Peyer's patch (tissue), 4 donors: ENCODE results near the gene KIF3B. TPM values are rescaled to one million over a fixed set of nuclear protein-coding genes. Genes with fewer than 3 reads are reported as not detected.
"Not testable (repeated sequence)": the region's sequence is repeated elsewhere in the genome, so short reads cannot be mapped to it uniquely, and the experiment has no call there.

Experiments used
- DNase-seq, 3 donors: peaks; one replicate each; pipeline ENCODE4 v3.0.0-alpha.2; 2017 to 2019
- H3K27ac ChIP-seq, 4 donors: fragments of 200-600 bp; sonication (generic); one replicate each; pipeline ENCODE4 v1.5.1; 2016 to 2019
- H3K27me3 ChIP-seq, 2 donors: fragments of 200-600 bp; sonication (generic); one replicate each; pipeline ENCODE4 v1.5.1; 2019
- H3K36me3 ChIP-seq, 3 donors: fragments of 200-600 bp; sonication (generic); one replicate each; pipeline ENCODE4 v1.5.1; 2016 to 2019
- H3K4me1 ChIP-seq, 4 donors: fragments of 200-600 bp; sonication (generic); one replicate each; pipeline ENCODE4 v1.5.1; 2016 to 2019
- H3K4me3 ChIP-seq, 4 donors: fragments of 200-600 bp; sonication (generic); 1 replicate in 3 of 4; 2 replicates in 1 of 4; pipeline ENCODE4 v1.5.1; 2016 to 2019; ENCODE audit warnings: mild to moderate bottlenecking in 1 of 4
- H3K9me3 ChIP-seq, 4 donors: fragments of 200-600 bp; sonication (generic); one replicate each; pipeline ENCODE4 v1.5.1; 2016 to 2019; ENCODE audit warnings: mild to moderate bottlenecking in 1 of 4
- POLR2A ChIP-seq, 2 donors: fragments of 450-650 bp; IDR thresholded peaks; one replicate each; pipeline ENCODE4 v1.5.1; 2017; ENCODE audit warnings: antibody characterized with exemption in 2 of 2, mild to moderate bottlenecking in 2 of 2, moderate library complexity in 2 of 2
- total RNA-seq, 4 donors: library from RNA; depleted of rRNA; stranded (reverse); fragments of >200 nt; gene quantifications; one replicate each; pipeline ENCODE4 v1.1.0, GENCODE V29; 2016
- TF ChIP-seq, protein P1 (sequence below), 6 experiments: fragments of 450-650 bp in 4 of 6; fragments of 200-600 bp in 2 of 6; sonication (generic) in 1 of 6; IDR thresholded peaks; one replicate each; pipeline ENCODE4 v1.5.1; 2017 to 2019; ENCODE audit warnings: antibody characterized with exemption in 6 of 6, mild to moderate bottlenecking in 3 of 6, moderate library complexity in 1 of 6

Gene KIF3B
- total RNA-seq, 4 donors from 2014 or later: 42.1 to 77.6 (median 57.7) TPM

DNA sequence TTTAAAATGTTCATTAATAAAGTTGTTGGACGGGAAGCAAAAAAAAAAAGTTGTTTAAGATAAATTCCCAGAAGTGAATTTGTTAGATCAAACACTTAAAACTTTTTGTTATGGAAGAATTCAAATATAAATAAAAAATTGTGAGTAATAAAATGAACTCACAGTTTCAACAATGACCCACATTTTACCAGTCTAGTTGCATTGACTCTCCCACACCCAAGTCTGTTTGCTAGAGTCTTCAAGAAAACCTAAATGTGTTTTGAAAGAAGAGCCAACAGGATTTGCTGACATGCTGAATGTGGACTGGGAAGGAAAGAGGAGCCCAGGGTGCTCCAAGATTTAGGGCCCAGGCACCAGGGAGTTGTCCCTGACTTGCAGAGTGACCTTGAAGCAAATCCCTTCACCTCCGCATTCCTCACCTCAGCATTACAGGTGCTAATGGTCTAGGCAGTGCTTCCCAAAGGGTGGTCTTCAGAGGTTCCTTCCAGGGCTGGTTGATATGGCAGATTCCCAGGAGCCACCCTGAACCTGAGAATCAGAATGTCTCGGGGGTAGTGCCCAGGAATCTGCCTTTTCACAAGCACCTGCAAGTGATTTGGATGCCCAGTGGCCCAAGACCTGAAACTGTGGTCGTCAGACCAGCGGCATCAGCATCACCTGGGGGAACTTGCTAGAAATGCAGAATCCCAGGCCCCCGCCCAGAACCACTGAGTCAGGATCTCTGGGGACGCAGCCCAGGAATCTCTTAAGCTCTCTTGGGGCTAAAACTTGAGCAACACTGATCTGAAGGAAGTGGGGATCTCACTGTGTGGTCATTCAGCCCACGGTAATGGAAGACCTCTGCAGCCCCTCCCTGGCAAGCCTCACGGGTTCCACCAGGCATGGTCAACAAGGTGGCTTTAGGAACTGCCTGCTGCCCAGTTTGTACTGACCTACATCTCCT, 38.7 kb upstream of the KIF3B start:
- no peak overlapping the region for H3K27ac ChIP-seq
- no peak for DNase-seq
- no peak overlapping the region for H3K4me3 ChIP-seq
- TF ChIP-seq, protein P1, sequence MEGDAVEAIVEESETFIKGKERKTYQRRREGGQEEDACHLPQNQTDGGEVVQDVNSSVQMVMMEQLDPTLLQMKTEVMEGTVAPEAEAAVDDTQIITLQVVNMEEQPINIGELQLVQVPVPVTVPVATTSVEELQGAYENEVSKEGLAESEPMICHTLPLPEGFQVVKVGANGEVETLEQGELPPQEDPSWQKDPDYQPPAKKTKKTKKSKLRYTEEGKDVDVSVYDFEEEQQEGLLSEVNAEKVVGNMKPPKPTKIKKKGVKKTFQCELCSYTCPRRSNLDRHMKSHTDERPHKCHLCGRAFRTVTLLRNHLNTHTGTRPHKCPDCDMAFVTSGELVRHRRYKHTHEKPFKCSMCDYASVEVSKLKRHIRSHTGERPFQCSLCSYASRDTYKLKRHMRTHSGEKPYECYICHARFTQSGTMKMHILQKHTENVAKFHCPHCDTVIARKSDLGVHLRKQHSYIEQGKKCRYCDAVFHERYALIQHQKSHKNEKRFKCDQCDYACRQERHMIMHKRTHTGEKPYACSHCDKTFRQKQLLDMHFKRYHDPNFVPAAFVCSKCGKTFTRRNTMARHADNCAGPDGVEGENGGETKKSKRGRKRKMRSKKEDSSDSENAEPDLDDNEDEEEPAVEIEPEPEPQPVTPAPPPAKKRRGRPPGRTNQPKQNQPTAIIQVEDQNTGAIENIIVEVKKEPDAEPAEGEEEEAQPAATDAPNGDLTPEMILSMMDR (IDR thresholded peaks at IDR 0.05): no peak
- no peak for TF ChIP-seq POLR2A (IDR thresholded peaks at IDR 0.05)
- H3K4me1 ChIP-seq: peaks cover 0 to 25% (median 4%) of the 10 kb centered on the region in 4 donors
- no peaks in the 10 kb centered on the region for H3K9me3 ChIP-seq
- H3K36me3 ChIP-seq: peaks cover 0 to 18% (median 0%) of the 10 kb centered on the region in 3 donors
- H3K27me3 ChIP-seq: no peaks in the 10 kb centered on the region

DNA sequence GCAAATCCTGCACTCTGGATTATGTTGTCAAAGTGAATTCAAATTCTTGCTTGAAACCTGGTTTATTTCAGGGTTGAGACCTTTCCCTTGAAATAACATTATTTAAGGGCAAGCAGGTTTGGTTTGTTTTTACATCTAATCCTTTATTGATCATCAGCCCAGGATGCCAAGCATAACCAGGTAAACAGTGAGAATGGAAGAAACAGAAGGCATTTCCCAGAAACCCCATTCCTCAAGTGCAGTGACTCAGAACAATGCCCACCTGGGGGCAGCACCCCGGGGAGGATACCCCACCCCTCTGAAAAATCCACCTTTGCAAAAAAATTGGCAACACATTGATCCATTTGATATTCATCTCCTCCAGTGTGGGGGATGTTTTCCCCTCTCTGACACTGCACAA, 37.2 kb upstream of the KIF3B start:
- peaks cover 0 to 4% (median 0%) of the 10 kb centered on the region in 3 donors for H3K36me3 ChIP-seq
- TF ChIP-seq POLR2A (IDR thresholded peaks at IDR 0.05): no peak
- TF ChIP-seq, protein P1 (IDR thresholded peaks at IDR 0.05): no peak
- no peak overlapping the region for H3K4me3 ChIP-seq
- H3K27ac ChIP-seq: no peak overlapping the region
- H3K4me1 ChIP-seq: peaks cover 0 to 21% (median 4%) of the 10 kb centered on the region in 4 donors
- no peak for DNase-seq
- no peaks in the 10 kb centered on the region for H3K27me3 ChIP-seq
- H3K9me3 ChIP-seq: no peaks in the 10 kb centered on the region

DNA sequence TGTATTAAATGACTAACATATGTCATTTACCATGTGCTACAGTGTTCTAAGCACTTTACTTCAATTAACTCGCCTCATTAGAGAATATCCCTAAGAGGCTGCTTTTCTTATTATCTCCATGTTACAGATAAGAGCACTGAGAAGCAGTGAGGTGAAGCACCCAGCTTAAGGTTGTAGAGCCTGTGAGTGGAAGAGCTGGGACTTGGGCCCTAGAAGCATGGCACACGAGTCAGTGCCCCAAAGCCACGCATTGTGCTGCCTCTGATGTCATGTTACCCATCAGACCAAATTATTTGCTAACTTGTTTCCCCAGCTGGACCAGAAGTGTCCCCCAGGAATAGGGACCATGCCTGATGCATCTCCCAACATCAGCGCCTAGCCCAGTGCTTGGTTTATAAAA, 35.6 kb upstream of the KIF3B start:
- no peaks in the 10 kb centered on the region for H3K27me3 ChIP-seq
- no peaks in the 10 kb centered on the region for H3K9me3 ChIP-seq
- no peak overlapping the region for H3K4me3 ChIP-seq
- H3K27ac ChIP-seq: no peak overlapping the region
- TF ChIP-seq, protein P1 (IDR thresholded peaks at IDR 0.05): no peak
- TF ChIP-seq POLR2A (IDR thresholded peaks at IDR 0.05): no peak
- DNase-seq: no peak
- peaks cover 0 to 9% (median under 1%) of the 10 kb centered on the region in 4 donors for H3K4me1 ChIP-seq
- no peaks in the 10 kb centered on the region for H3K36me3 ChIP-seq

DNA sequence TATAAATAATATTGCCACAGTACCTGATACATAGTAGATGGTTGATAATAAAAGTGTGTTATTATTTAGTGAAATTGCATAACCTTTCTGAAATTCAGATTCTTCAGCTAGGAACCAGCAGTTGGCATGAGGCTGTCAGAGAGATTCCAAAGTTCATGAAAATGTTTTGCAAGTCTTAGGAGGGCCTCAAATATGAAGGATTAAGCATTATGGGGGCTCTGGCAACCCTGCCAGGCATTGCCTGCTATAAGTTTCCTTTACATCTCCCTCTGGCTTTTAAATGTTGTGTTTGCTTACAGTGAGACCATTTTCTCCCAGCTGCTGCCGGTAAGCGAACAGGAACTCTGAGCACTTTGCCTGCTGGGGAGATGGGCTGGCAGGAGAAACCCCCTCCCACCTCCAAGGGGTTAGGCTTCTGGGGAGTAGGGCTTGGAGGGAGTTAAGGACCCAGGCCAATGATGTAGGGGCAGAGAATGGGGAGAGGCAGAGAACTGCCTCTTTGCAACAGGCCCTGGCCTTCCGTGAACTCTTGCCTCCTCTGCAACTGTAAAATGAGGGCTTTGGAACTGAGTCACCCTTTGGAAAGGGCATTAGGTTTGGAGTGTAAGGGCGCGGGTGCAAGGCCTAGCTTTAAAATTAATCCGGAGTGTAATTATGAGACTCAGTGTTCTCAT, 33.2 kb upstream of the KIF3B start:
- no peak overlapping the region for H3K4me3 ChIP-seq
- TF ChIP-seq, protein P1 (IDR thresholded peaks at IDR 0.05): no peak
- no peak for TF ChIP-seq POLR2A (IDR thresholded peaks at IDR 0.05)
- H3K4me1 ChIP-seq: no peaks in the 10 kb centered on the region
- H3K27ac ChIP-seq: peak overlapping the region in 1 of 4 donors; percentile 25
- DNase-seq: no peak
- H3K27me3 ChIP-seq: no peaks in the 10 kb centered on the region
- H3K36me3 ChIP-seq: no peaks in the 10 kb centered on the region
- H3K9me3 ChIP-seq: no peaks in the 10 kb centered on the region

DNA sequence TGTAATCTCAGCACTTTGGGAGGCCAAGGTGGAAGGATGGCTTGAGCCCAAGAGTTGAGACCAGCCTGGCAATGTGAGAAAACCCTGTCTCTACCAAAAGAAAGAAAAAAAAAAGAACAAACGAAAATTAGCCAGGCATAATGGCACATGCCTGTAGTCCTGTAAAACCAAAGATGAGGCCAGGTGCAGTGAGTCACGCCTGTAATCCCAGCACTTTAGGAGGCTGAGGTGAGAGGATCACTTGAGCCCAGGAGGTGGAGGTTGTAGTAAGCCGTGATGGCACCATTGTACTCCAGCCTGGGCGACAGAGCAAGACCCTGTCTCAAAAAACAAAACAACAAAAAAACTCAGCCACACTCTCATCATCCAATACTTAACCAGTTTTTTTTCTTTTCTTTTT, 32.5 kb upstream of the KIF3B start:
- no peaks in the 10 kb centered on the region for H3K9me3 ChIP-seq
- TF ChIP-seq, protein P1 (IDR thresholded peaks at IDR 0.05): no peak
- no peak for TF ChIP-seq POLR2A (IDR thresholded peaks at IDR 0.05)

DNA sequence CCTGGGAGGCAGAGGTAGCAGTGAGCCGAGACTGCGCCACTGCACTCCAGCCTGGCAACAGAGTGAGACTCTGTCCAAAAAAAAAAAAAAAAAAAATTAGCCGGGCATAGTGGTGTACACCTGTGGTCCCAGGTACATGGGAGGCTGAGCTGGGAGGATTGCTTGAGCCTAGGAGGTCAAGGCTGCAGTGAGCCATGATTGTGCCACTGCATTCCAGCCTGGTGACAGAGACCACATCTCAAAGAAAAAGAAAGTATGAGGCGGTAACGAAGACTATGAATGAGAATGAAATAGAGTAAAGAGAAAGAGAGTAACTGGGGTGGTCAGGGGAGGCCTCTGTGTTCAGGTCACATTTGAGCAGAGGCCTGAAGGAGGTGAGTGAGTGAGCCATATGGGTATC, 31.2 kb upstream of the KIF3B start:
- not testable (repeated sequence) for H3K9me3 ChIP-seq, H3K27ac ChIP-seq, DNase-seq, H3K27me3 ChIP-seq, H3K4me3 ChIP-seq, H3K4me1 ChIP-seq, H3K36me3 ChIP-seq

More for the DNA sequence above, 32.5 kb upstream of the KIF3B start:
- Histone ChIP-seq H3K27ac (no peak overlapping the region), H3K4me1 (no peaks in the 10 kb centered on the region), H3K4me3 (no peak overlapping the region), H3K27me3 (no peaks in the 10 kb centered on the region), H3K36me3 (no peaks in the 10 kb centered on the region)
- DNase-seq: no peak
